SIG-M5 treated with dmso at 0.1 percent for 504 hours (cell line): ENCODE results near the gene ST6GAL1.
A peak's percentile ranks its signal among the peaks of the same experiment; 100 is the strongest.

Source experiments
- DNase-seq: peaks from one replicate; lab custom pipeline; 2025; ENCODE audit not compliant: unreplicated experiment; lab: John Stamatoyannopoulos, UW

The ST6GAL1 gene

GRCh38 chr3:187072102-187072501 lies 141.8 kb downstream of the ST6GAL1 start:
- no peak for DNase-seq

DNA sequence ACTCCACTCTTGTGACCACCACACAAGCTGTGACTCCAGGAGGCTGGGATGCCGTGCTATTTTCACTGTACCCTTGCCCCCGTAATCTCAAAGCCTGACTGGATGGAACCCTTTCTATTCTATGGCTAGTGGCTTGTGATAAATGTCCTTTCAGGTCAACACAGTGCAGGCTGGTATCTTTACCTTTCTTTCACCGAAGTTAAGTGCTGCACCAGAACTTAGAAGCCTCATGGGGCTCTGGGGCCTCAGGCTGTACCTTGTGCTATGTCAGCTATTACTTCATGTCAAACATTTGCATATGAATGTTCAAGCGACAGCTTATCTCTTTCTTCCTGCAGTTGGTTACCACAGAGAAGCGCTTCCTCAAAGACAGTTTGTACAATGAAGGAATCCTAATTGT lies 142.2 kb downstream of the ST6GAL1 start:
- DNase-seq, result no peak

- DNase-seq, result no peak
Measured at GRCh38 chr3:187073581-187074098, 143.3 kb downstream of the ST6GAL1 start.

DNA sequence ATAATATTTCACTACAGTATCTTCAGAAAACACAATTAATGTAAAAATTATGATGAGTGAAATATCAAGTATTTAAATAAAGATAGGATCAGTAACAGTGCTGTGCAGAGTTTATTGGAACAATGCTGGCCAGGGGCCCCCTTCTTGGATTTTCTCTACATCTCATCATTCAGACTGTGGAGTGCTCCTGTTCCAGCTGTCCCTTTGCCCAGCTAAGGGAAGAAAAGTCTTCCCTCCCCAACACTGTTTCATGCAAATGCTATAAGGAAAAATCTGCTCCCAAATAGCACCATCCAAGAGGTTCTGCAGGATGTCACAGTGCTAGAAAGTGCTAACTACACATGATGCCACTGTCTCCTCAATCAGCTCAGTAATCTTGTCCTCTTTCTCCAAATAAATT lies 144.5 kb downstream of the ST6GAL1 start:
- no peak for DNase-seq

DNA sequence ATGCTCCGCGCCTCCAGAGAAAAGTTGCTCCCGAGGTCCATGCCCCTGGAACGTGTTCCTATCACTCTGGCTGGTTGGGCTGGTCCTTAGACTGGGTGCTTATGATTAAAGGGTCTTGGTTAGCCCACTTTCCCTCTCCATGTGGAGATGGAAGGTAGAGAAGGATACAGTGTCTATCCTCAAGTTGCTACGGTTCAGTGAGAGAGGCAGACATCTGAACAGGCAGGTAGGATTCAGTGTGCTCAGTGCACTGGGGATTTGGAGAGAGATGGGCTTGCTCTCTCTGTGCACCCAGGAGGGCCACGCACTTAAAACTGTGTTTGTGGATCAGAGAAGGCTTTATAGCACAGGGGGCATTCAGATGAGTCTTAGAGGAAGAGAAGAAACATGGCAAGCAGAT lies 146.0 kb downstream of the ST6GAL1 start:
- no peak for DNase-seq

DNA sequence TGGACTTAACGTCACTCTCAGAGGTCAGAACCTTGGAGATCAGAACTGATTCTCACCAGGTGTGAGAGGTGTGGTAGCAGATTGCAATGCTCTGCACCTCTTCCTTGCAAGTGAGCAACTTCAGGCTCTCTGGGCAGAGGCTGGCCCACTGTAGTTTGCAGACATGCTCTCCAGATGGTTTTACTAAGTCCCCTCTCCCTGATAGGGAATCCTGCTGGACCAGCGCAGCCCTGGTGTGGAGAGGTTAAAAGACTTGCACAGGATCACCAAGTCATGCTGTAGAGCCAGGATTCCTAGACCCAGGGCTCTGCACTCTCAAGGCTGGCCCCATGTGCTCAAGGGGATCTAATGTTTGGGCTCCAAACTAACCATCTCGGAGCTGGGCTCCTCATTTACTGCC lies 146.8 kb downstream of the ST6GAL1 start:
- DNase-seq, result no peak

DNA sequence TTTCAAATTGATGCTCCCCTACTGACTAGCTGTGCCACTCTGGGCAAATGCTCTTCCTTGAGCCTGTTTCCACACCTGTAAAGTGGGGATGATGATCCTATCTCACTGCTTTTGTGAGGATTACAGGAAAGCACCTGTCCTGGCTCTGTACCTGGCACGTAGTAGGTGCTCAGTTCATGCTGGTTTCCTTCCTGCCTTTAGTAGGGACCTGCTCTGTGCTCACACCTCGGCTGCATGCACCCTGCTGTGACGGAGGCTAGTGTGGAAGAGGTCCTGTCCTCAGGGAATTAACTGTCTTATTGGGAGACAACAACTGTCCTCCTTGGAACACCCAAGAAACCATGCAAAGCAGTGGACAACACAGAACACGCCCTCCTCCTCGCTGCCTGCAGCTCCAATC lies 147.2 kb downstream of the ST6GAL1 start:
- DNase-seq, result no peak

DNA sequence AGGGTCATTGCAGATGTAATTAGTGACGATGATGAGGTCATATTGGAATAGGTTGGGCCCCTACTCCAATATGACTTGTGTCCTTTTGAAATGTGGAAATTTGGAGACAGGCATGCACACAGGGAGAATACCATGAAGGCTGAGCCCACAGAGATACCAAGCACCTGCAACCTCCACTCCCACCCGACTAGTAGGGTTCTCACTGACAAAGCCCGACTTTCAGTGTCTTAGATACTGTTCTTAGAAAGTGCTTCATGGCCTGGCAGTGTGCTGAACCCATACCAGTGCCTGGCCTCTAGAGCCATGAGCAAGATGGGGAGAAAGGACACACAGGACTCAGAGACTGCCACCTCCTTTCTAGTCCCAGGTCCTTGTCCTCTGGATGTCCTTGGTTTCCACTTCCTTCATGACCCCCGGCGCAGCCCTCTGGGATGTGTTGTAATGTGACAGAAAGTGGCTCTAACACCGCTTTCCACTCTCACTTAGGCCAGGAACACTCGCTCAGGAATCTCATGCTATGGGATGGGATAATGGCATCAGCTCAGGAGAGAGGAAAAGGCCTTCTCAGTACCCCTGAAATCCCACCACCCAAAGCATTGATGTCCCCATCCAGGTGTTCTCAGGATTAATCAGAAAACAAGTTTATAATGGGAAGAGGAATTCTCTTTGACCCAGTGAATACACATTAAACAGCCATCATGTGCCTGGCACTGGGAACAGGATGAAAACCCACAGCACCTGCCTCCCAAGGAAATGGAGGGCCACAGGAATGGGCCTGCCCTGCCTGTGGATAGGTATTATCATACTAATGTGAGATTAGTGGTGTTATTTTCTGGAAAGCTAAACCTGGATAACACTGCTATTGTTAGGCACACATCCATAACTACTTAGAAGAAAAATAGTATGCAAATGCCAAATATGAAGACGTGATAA lies 149.0 kb downstream of the ST6GAL1 start:
- DNase-seq, result no peak

DNA sequence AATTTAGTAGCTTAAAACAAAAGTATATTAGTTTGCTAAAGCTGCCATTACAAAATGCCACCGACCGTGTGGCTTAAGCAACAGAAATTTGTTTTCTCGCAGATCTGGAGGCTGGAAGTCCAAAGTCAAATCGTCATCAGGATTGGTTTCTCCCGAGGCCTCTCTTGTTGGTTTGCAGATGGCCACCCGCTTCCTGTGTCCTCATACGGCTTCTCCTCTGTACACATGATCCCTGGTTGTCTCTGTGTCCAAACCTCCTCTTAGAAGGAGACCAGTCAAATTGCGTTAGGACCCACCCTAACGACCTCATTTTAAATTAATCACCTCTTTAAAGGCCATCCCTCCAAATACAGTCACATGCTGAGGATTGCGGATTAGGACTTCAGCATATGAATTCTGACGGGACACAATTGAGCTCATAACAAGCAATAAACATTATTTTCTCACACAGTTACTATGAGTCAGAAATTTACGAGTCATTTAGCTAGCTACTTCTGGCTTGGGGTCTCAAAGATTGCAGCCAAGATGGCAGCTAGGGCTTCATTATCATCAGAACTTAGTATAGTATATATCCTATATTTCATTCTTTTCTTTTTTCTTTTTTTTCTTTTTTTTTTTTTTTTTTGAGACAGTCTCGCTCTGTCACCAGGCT lies 150.6 kb downstream of the ST6GAL1 start:
- DNase-seq, result no peak

- DNase-seq, result peak; percentile 14
Measured at GRCh38 chr3:187082758-187083375, 152.5 kb downstream of the ST6GAL1 start.

- DNase-seq, result no peak
Measured at GRCh38 chr3:187084126-187084525, 153.8 kb downstream of the ST6GAL1 start.

- no peak for DNase-seq
Measured at GRCh38 chr3:187084580-187084979, 154.3 kb downstream of the ST6GAL1 start.

GRCh38 chr3:187085021-187085666 lies 154.8 kb downstream of the ST6GAL1 start:
- no peak for DNase-seq

DNA sequence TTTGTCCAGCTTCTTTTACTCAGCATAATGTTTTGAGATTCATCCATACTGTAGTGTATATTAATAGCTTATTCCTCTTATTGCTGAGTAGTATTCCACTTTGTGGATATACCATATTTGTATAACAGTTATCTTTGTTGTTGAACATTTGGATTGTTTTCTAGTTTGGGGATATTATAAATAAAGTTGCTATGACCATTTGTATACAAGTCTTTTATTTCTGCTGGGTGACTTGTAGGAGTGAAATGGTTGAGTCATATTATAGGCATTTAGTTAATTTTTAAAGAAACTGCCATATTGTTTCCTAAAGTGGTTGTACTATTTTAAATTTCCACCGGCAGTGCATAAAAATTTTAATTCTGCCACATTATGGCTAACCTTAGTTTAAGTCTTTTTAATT lies 155.6 kb downstream of the ST6GAL1 start:
- no peak for DNase-seq

DNA sequence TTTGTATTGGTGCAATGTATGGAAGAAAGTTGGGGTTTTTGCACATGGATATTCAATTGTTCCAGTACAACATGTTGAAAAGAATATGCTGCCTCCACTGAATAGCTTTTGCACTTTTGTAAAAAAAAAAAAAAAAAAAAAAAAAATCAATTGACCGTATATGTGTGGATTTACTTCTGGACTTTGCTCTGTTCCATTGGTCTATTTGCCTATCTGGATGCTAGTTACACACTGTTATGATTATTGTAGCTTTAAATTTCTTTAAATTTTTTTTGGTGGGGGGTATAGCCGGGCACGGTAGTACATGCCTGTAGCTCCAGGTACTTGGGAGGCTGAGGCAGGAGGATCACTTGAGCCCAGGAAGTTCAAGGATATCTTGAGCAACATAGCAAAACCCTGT lies 156.5 kb downstream of the ST6GAL1 start:
- no peak for DNase-seq

- no peak for DNase-seq
Measured at GRCh38 chr3:187088701-187089100, 158.4 kb downstream of the ST6GAL1 start.

- no peak for DNase-seq
Measured at GRCh38 chr3:187093320-187093719, 163.0 kb downstream of the ST6GAL1 start.

GRCh38 chr3:187098923-187099512 lies 168.7 kb downstream of the ST6GAL1 start:
- DNase-seq, result peak; percentile 64

- peak; percentile 16 for DNase-seq
Measured at GRCh38 chr3:187101184-187102072, 171.1 kb downstream of the ST6GAL1 start.
